H9 (cell line): ENCODE measurements around the gene POLN. TPM values are rescaled to one million over a fixed set of nuclear protein-coding genes. Genes with fewer than 3 reads are reported as not detected.

Source experiments
- DNase-seq: peaks from one replicate; pipeline ENCODE4 v3.0.0-alpha.2; 2017
- H2AFZ ChIP-seq: one replicate; pipeline ENCODE4 v1.6.1; 2013; ENCODE audit warnings: mild to moderate bottlenecking, low read length, control low read depth, moderate library complexity
- H2AK5ac ChIP-seq: 2 replicates; pipeline ENCODE4 v1.6.1; 2013; ENCODE audit warnings: low read length, control low read depth, mixed read lengths; ENCODE audit not compliant: insufficient read length
- H2BK120ac ChIP-seq: one replicate; pipeline ENCODE4 v1.6.1; 2013; ENCODE audit warnings: low read depth, mild to moderate bottlenecking, low read length, control low read depth, inconsistent platforms; ENCODE audit not compliant: poor library complexity, severe bottlenecking
- H2BK12ac ChIP-seq: 2 replicates; pipeline ENCODE4 v1.6.1; 2013; ENCODE audit warnings: low read length, control low read depth, mixed read lengths, low read depth; ENCODE audit not compliant: insufficient read length
- H2BK15ac ChIP-seq: 2 replicates; pipeline ENCODE4 v1.6.1; 2013; ENCODE audit warnings: low read depth, low read length, control low read depth
- H2BK20ac ChIP-seq: one replicate; pipeline ENCODE4 v1.6.1; 2013; ENCODE audit warnings: low read depth, mild to moderate bottlenecking, low read length, control low read depth, inconsistent platforms; ENCODE audit not compliant: poor library complexity, severe bottlenecking
- H2BK5ac ChIP-seq: 2 replicates; pipeline ENCODE4 v1.6.1; 2013; ENCODE audit warnings: low read length, control low read depth, mixed read lengths; ENCODE audit not compliant: insufficient read length
- H3K14ac ChIP-seq: 2 replicates; pipeline ENCODE4 v1.6.1; 2013; ENCODE audit warnings: low read length, control low read depth; ENCODE audit not compliant: insufficient read depth
- H3K18ac ChIP-seq: 2 replicates; pipeline ENCODE4 v1.6.1; 2013; ENCODE audit warnings: low read depth, mild to moderate bottlenecking, mixed read lengths, low read length, control low read depth; ENCODE audit not compliant: insufficient read length
- H3K23ac ChIP-seq: 2 replicates; pipeline ENCODE4 v1.6.1; 2013; ENCODE audit warnings: low read length, control low read depth, mixed read lengths, low read depth; ENCODE audit not compliant: insufficient read length
- H3K23me2 ChIP-seq: 2 replicates; pipeline ENCODE4 v1.6.1; 2013; ENCODE audit warnings: low read depth, mild to moderate bottlenecking, mixed read lengths, low read length, control low read depth; ENCODE audit not compliant: insufficient read length, poor library complexity, severe bottlenecking
- H3K27ac ChIP-seq: 2 replicates; pipeline ENCODE4 v1.5.1; 2013; ENCODE audit warnings: low read length, control low read depth, mixed read lengths, low read depth; ENCODE audit not compliant: insufficient read length
- H3K27me3 ChIP-seq: 2 replicates; pipeline ENCODE4 v1.6.1; 2013; ENCODE audit warnings: low read length, control low read depth, inconsistent platforms; ENCODE audit not compliant: insufficient read depth
- H3K4ac ChIP-seq: 2 replicates; pipeline ENCODE4 v1.6.1; 2013; ENCODE audit warnings: low read depth, mild to moderate bottlenecking, control low read depth, inconsistent platforms, low read length, moderate library complexity
- H3K4me1 ChIP-seq: 2 replicates; pipeline ENCODE4 v1.6.1; 2013; ENCODE audit warnings: low read length, control low read depth, inconsistent platforms; ENCODE audit not compliant: insufficient read depth
- H3K4me2 ChIP-seq: 2 replicates; pipeline ENCODE4 v1.6.1; 2013; ENCODE audit warnings: low read length, control low read depth, mixed read lengths; ENCODE audit not compliant: insufficient read length, insufficient read depth
- H3K56ac ChIP-seq: 2 replicates; pipeline ENCODE4 v1.6.1; 2013; ENCODE audit warnings: low read depth, mild to moderate bottlenecking, mixed read lengths, low read length, control low read depth; ENCODE audit not compliant: insufficient read length
- H3K79me1 ChIP-seq: 2 replicates; pipeline ENCODE4 v1.6.1; 2013; ENCODE audit warnings: low read depth, mild to moderate bottlenecking, moderate library complexity, low read length, control low read depth, inconsistent platforms; ENCODE audit not compliant: insufficient read depth, poor library complexity, severe bottlenecking
- H3K79me2 ChIP-seq: 2 replicates; pipeline ENCODE4 v1.6.1; 2013; ENCODE audit warnings: low read length, control low read depth, inconsistent platforms; ENCODE audit not compliant: insufficient read depth
- H3K9ac ChIP-seq: 2 replicates; pipeline ENCODE4 v1.6.1; 2013; ENCODE audit warnings: low read length, control low read depth, mixed read lengths; ENCODE audit not compliant: insufficient read length; ENCODE audit errors: extremely low read depth
- H3K9me3 ChIP-seq: one replicate; pipeline ENCODE4 v1.6.1; 2013; ENCODE audit warnings: low read depth, low read length, inconsistent platforms; ENCODE audit not compliant: control insufficient read depth
- H3T11ph ChIP-seq: one replicate; pipeline ENCODE4 v1.6.1; 2013; ENCODE audit warnings: mild to moderate bottlenecking, low read length, control low read depth, inconsistent platforms
- H4K20me1 ChIP-seq: one replicate; pipeline ENCODE4 v1.6.1; 2013; ENCODE audit not compliant: control insufficient read depth, insufficient read length, insufficient read depth
- H4K5ac ChIP-seq: 2 replicates; pipeline ENCODE4 v1.6.1; 2013; ENCODE audit warnings: low read depth, mild to moderate bottlenecking, mixed read lengths, low read length, control low read depth; ENCODE audit not compliant: insufficient read length
- H4K8ac ChIP-seq: replicated peaks from 2 replicates; pipeline ENCODE4 v1.6.1; 2013; ENCODE audit warnings: low read length, control low read depth, mixed read lengths, low read depth; ENCODE audit not compliant: insufficient read length
- H4K91ac ChIP-seq: 2 replicates; pipeline ENCODE4 v1.6.1; 2013; ENCODE audit warnings: low read depth, mild to moderate bottlenecking, moderate library complexity, mixed read lengths, low read length, control low read depth; ENCODE audit not compliant: insufficient read length
- H3K27ac Mint-ChIP-seq, 3 experiments: 2 replicates in 2 of 3; 3 replicates in 1 of 3; pipeline ENCODE4 v1.8.0; 2020 to 2021; ENCODE audit warnings: mixed read lengths in 3 of 3, mild to moderate bottlenecking in 1 of 3, moderate library complexity in 1 of 3
- H3K27me3 Mint-ChIP-seq: 2 replicates; pipeline ENCODE4 v1.8.0; 2021; ENCODE audit warnings: low read depth, mild to moderate bottlenecking, moderate library complexity, mixed read lengths
- H3K36me3 Mint-ChIP-seq, 3 experiments: 2 replicates in 2 of 3; 3 replicates in 1 of 3; pipeline ENCODE4 v1.8.0; 2020 to 2021; ENCODE audit warnings: low read depth in 3 of 3, mixed read lengths in 3 of 3; ENCODE audit not compliant: insufficient read depth in 1 of 3
- H3K4me1 Mint-ChIP-seq, 2 experiments: 2 replicates each; pipeline ENCODE4 v1.8.0; 2020; ENCODE audit warnings: mixed read lengths in 2 of 2
- H3K4me3 Mint-ChIP-seq, 2 experiments: 2 replicates in 1 of 2; 3 replicates in 1 of 2; pipeline ENCODE4 v1.8.0; 2020 to 2021; ENCODE audit warnings: mild to moderate bottlenecking in 2 of 2, mixed read lengths in 2 of 2, moderate library complexity in 1 of 2
- H3K9me3 Mint-ChIP-seq, 2 experiments: 2 replicates in 1 of 2; 3 replicates in 1 of 2; pipeline ENCODE4 v1.8.0; 2020; ENCODE audit warnings: mild to moderate bottlenecking in 2 of 2, mixed read lengths in 2 of 2, moderate library complexity in 1 of 2
- CTCF ChIP-seq: fragments of 200-600 bp; sonication (generic); conservative IDR thresholded peaks from 3 replicates; pipeline ENCODE4 v1.8.0; 2021; ENCODE audit warnings: antibody characterized with exemption, mild to moderate bottlenecking
- WGBS: extraction: QIAGEN DNeasy Blood & Tissue Kit; methylation state at CpG from one replicate; pipeline ENCODE4 v1.1.7; 2013; ENCODE audit warnings: missing lambda C conversion rate, low lambda C conversion rate, mixed read lengths; ENCODE audit not compliant: insufficient read length; ENCODE audit errors: extremely low coverage; 5-methylcytosine and 5-hydroxymethylcytosine counted together
- total RNA-seq: library from RNA; stranded (reverse); gene quantifications from 2 replicates; pipeline ENCODE4 v1.2.1, GENCODE V29; 2021

The POLN gene
- total RNA-seq, 1 experiment from 2014 or later: 0.74 TPM

- Mint-ChIP-seq H3K27me3 (peaks cover 8% of the 10 kb centered on the region), H3K36me3 (no peaks in the 10 kb centered on the region), H3K9me3 (no peaks in the 10 kb centered on the region), H3K4me1 (peaks cover 0 to 3% of the 10 kb centered on the region in 2 experiments; a peak in 1 of 4 replicates), H3K27ac (no peak overlapping the region), H3K4me3 (no peak overlapping the region)
- no peak overlapping the region for H2AFZ ChIP-seq
- no peak overlapping the region for H3T11ph ChIP-seq
- TF ChIP-seq CTCF: no peak
- no peak overlapping the region for H4K5ac ChIP-seq
- H2BK15ac ChIP-seq: no peak overlapping the region
- H3K4ac ChIP-seq: no peak overlapping the region
- no peak overlapping the region for H3K9ac ChIP-seq
- no CpG with 5 or more reads among the region's 5 CpGs for WGBS
- H3K27ac ChIP-seq: no peak overlapping the region
- DNase-seq: peak; percentile 11
- no peak overlapping the region for H2BK5ac ChIP-seq
- H2BK12ac ChIP-seq: no peak overlapping the region
- no peak overlapping the region for H3K18ac ChIP-seq
- no peaks in the 10 kb centered on the region for H3K9me3 ChIP-seq
- no peak overlapping the region for H2BK20ac ChIP-seq
- H3K27me3 ChIP-seq: no peaks in the 10 kb centered on the region
- no peaks in the 10 kb centered on the region for H3K4me1 ChIP-seq
- no peak overlapping the region for H3K14ac ChIP-seq
- no peaks in the 10 kb centered on the region for H3K79me2 ChIP-seq
- H3K4me2 ChIP-seq: no peak overlapping the region
- H2BK120ac ChIP-seq: no peak overlapping the region
- H3K56ac ChIP-seq: no peak overlapping the region
- H3K79me1 ChIP-seq: no peaks in the 10 kb centered on the region
- H3K23ac ChIP-seq: no peak overlapping the region
- no peaks in the 10 kb centered on the region for H3K23me2 ChIP-seq
- H4K20me1 ChIP-seq: no peaks in the 10 kb centered on the region
- H4K8ac ChIP-seq: no peak overlapping the region
- H4K91ac ChIP-seq: no peak overlapping the region
- no peak overlapping the region for H2AK5ac ChIP-seq
Observed at GRCh38 chr4:2079006-2079405, 162.9 kb downstream of the POLN start.
